Mesenchymal stem cell (in vitro differentiated cells and primary cell): ENCODE results near the gene FRYL.

Source experiments
- DNase-seq: peaks from one replicate; pipeline ENCODE4 v3.0.0-alpha.2; 2013
- H2AFZ ChIP-seq: one replicate; pipeline ENCODE4 v1.6.1; 2013; ENCODE audit warnings: low read depth, mild to moderate bottlenecking, control low read depth, inconsistent platforms, low read length, moderate library complexity
- H2AK5ac ChIP-seq: 2 replicates; pipeline ENCODE4 v1.6.1; 2013; ENCODE audit warnings: low read length, moderate library complexity, mild to moderate bottlenecking, inconsistent platforms; ENCODE audit not compliant: severe bottlenecking
- H2BK120ac ChIP-seq: one replicate; pipeline ENCODE4 v1.6.1; 2013; ENCODE audit warnings: low read depth, mild to moderate bottlenecking, inconsistent platforms, low read length, moderate library complexity
- H2BK12ac ChIP-seq, 2 experiments: one replicate each; pipeline ENCODE4 v1.6.1; 2013; ENCODE audit warnings: inconsistent platforms in 2 of 2, low read length in 2 of 2, mild to moderate bottlenecking in 2 of 2, moderate library complexity in 2 of 2, control low read depth in 1 of 2
- H2BK15ac ChIP-seq: one replicate; pipeline ENCODE4 v1.6.1; 2013; ENCODE audit warnings: mild to moderate bottlenecking, low read depth, inconsistent platforms; ENCODE audit not compliant: poor library complexity, severe bottlenecking
- H2BK5ac ChIP-seq: 2 replicates; pipeline ENCODE4 v1.6.1; 2013; ENCODE audit warnings: low read depth, mild to moderate bottlenecking, low read length, control low read depth, inconsistent platforms; ENCODE audit not compliant: poor library complexity, severe bottlenecking
- H3K14ac ChIP-seq, 2 experiments: one replicate each; pipeline ENCODE4 v1.6.1; 2013; ENCODE audit warnings: inconsistent platforms in 2 of 2, low read length in 2 of 2, control low read depth in 1 of 2, mild to moderate bottlenecking in 1 of 2, moderate library complexity in 1 of 2
- H3K18ac ChIP-seq, 2 experiments: one replicate each; pipeline ENCODE4 v1.6.1; 2013; ENCODE audit warnings: inconsistent platforms in 2 of 2, low read length in 2 of 2, control low read depth in 1 of 2, low read depth in 1 of 2, mild to moderate bottlenecking in 1 of 2
- H3K23ac ChIP-seq, 2 experiments: one replicate each; pipeline ENCODE4 v1.6.1; 2013; ENCODE audit warnings: inconsistent platforms in 2 of 2, low read length in 2 of 2, mild to moderate bottlenecking in 2 of 2, moderate library complexity in 2 of 2, control low read depth in 1 of 2
- H3K27ac ChIP-seq: 2 replicates; pipeline ENCODE4 v1.5.1; 2013; ENCODE audit warnings: mild to moderate bottlenecking, moderate library complexity, low read length, control low read depth, inconsistent platforms; ENCODE audit not compliant: poor library complexity, severe bottlenecking
- H3K27me3 ChIP-seq, 2 experiments: 2 replicates each; pipeline versions ENCODE4 v1.6.1 to v1.7.0; 2013; ENCODE audit warnings: low read length in 2 of 2, mild to moderate bottlenecking in 2 of 2, moderate library complexity in 2 of 2, control low read depth in 1 of 2, inconsistent platforms in 1 of 2; ENCODE audit not compliant: control insufficient read depth in 1 of 2, insufficient read depth in 1 of 2
- H3K36me3 ChIP-seq, 2 experiments: 2 replicates each; pipeline versions ENCODE4 v1.6.1 to v1.7.0; 2013; ENCODE audit warnings: low read length in 2 of 2, control low read depth in 1 of 2, inconsistent platforms in 1 of 2, low read depth in 1 of 2, mild to moderate bottlenecking in 1 of 2; ENCODE audit not compliant: insufficient read depth in 2 of 2, control insufficient read depth in 1 of 2
- H3K4ac ChIP-seq, 2 experiments: one replicate each; pipeline ENCODE4 v1.6.1; 2013; ENCODE audit warnings: inconsistent platforms in 2 of 2, low read length in 2 of 2, mild to moderate bottlenecking in 2 of 2, moderate library complexity in 2 of 2, control low read depth in 1 of 2, low read depth in 1 of 2
- H3K4me1 ChIP-seq: 2 replicates; pipeline ENCODE4 v1.6.1; 2013; ENCODE audit warnings: low read depth, low read length, control low read depth; ENCODE audit not compliant: control insufficient read depth, insufficient read depth
- H3K4me2 ChIP-seq: 2 replicates; pipeline ENCODE4 v1.6.1; 2013; ENCODE audit warnings: low read length, mild to moderate bottlenecking, inconsistent platforms; ENCODE audit not compliant: poor library complexity, severe bottlenecking
- H3K4me3 ChIP-seq, 2 experiments: 2 replicates each; pipeline versions ENCODE4 v1.5.1 to v1.7.0; 2013; ENCODE audit warnings: low read length in 2 of 2, mild to moderate bottlenecking in 2 of 2, control low read depth in 1 of 2, low read depth in 1 of 2; ENCODE audit not compliant: insufficient read depth in 1 of 2
- H3K79me1 ChIP-seq: replicated peaks from 2 replicates; pipeline ENCODE4 v1.6.1; 2013; ENCODE audit warnings: mild to moderate bottlenecking, control low read depth, low read length, inconsistent platforms; ENCODE audit not compliant: poor library complexity, severe bottlenecking
- H3K9ac ChIP-seq: 2 replicates; pipeline ENCODE4 v1.7.0; 2013; ENCODE audit warnings: mild to moderate bottlenecking, low read length, moderate library complexity
- H3K9me3 ChIP-seq: 2 replicates; pipeline ENCODE4 v1.7.0; 2013; ENCODE audit warnings: mild to moderate bottlenecking, low read length; ENCODE audit not compliant: control insufficient read depth
- H4K8ac ChIP-seq: one replicate; pipeline ENCODE4 v1.6.1; 2013; ENCODE audit warnings: inconsistent platforms, mild to moderate bottlenecking, low read length, moderate library complexity
- H4K91ac ChIP-seq: one replicate; pipeline ENCODE4 v1.6.1; 2013; ENCODE audit warnings: mild to moderate bottlenecking, low read length, inconsistent platforms
- WGBS: methylation state at CpG from one replicate; pipeline ENCODE4 v1.1.7; 2013; ENCODE audit warnings: mixed read lengths; 5-methylcytosine and 5-hydroxymethylcytosine counted together

Gene FRYL

GRCh38 chr4:48664938-48665337 is 115.1 kb downstream of the FRYL start:
- Histone ChIP-seq H2BK12ac (no peak overlapping the region), H3K27me3 (no peaks in the 10 kb centered on the region), H2BK15ac (no peak overlapping the region), H2BK5ac (no peak overlapping the region), H2AFZ (no peak overlapping the region), H2BK120ac (no peak overlapping the region), H4K8ac (no peak overlapping the region), H3K23ac (no peak overlapping the region), H3K4me1 (peaks cover 1% of the 10 kb centered on the region), H3K9me3 (no peaks in the 10 kb centered on the region), H2AK5ac (no peak overlapping the region), H3K27ac (no peak overlapping the region), H3K4me2 (no peak overlapping the region), H3K4ac (no peak overlapping the region), H3K9ac (no peak overlapping the region), H3K14ac (no peak overlapping the region), H3K36me3 (no peaks in the 10 kb centered on the region), H3K4me3 (no peak overlapping the region), H3K18ac (no peak overlapping the region), H3K79me1 (peaks cover 26% of the 10 kb centered on the region), H4K91ac (no peak overlapping the region)
- DNase-seq = no peak

- DNase-seq = no peak
- Histone ChIP-seq H3K36me3 (no peaks in the 10 kb centered on the region), H2BK12ac (no peak overlapping the region), H2AK5ac (no peak overlapping the region), H3K18ac (no peak overlapping the region), H3K23ac (no peak overlapping the region), H3K9me3 (no peaks in the 10 kb centered on the region), H3K27ac (no peak overlapping the region), H3K4me1 (peaks cover 1% of the 10 kb centered on the region), H3K14ac (no peak overlapping the region), H3K4me3 (no peak overlapping the region), H3K4ac (no peak overlapping the region), H2BK15ac (no peak overlapping the region), H3K27me3 (no peaks in the 10 kb centered on the region), H3K4me2 (no peak overlapping the region), H2AFZ (no peak overlapping the region), H2BK120ac (no peak overlapping the region), H2BK5ac (no peak overlapping the region), H3K79me1 (peaks cover 14% of the 10 kb centered on the region), H4K91ac (no peak overlapping the region), H3K9ac (no peak overlapping the region), H4K8ac (no peak overlapping the region)
- WGBS = 100% methylated on average over 1 of the region's 1 CpG
These were observed 118.7 kb downstream of the FRYL start for GRCh38 chr4:48661391-48661790.

DNA sequence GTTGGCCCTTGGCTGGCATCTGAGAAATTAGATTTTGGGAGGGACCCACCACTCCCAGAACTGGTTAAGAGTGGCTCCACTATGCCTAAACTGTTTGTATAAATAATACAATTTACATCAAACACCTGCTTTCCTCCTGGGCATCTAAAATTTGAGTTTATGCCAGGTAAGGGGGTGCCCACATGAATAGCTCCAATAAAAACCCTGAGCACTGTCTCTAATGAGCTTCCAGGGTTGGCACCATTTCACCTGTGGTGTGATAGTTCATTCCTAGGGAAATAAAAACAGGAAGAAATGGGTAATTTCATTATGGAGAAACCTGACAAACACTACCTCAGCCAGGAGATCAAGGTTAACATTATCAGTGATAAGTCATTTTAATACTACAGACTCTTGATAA is 119.7 kb downstream of the FRYL start:
- Histone ChIP-seq H2BK15ac (no peak overlapping the region), H2AFZ (no peak overlapping the region), H3K9ac (no peak overlapping the region)

DNA sequence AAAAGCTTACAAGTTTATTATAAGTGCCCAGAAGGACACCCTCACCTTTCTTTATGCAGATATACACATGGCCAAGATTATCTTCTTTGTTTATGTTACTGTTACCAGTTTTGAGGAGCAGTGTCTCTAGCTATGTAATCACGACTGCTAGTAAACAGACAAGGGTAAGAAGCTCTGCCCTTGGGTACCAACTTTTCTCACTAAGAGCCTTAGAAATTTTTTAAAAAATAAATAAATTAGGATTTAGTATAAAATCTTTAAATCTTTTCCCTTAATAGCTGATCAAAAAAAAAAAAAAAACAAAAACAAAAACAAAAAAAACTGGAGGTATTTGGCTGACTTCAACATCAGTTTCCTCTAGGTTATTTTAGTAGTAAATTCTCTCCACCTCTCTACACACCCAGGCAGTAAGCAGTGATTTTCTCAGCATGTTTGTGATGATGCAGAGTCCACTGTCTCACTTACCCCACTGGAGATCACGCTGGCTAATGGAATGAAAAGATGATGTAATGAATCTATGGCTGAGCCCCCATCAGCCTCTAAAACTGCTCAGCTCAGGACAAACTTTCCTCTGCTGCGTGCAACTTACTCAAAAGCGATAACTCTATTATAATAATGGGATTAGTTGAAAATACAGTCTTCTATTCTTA is 125.9 kb downstream of the FRYL start:
- Histone ChIP-seq H2BK12ac (no peak overlapping the region), H2AFZ (no peak overlapping the region), H2BK15ac (no peak overlapping the region), H2BK120ac (no peak overlapping the region), H3K27ac (no peak overlapping the region), H3K4me2 (no peak overlapping the region), H4K91ac (no peak overlapping the region), H3K9ac (peak overlapping the region; percentile 62), H3K14ac (no peak overlapping the region), H3K27me3 (no peaks in the 10 kb centered on the region), H3K9me3 (no peaks in the 10 kb centered on the region), H2AK5ac (no peak overlapping the region), H3K79me1 (peaks cover 13% of the 10 kb centered on the region), H3K36me3 (no peaks in the 10 kb centered on the region), H3K23ac (no peak overlapping the region), H3K18ac (no peak overlapping the region), H2BK5ac (no peak overlapping the region), H3K4ac (no peak overlapping the region), H3K4me1 (peaks cover 3% of the 10 kb centered on the region), H3K4me3 (peak overlapping the region in 1 of 2 experiments; percentile 54), H4K8ac (no peak overlapping the region)
- WGBS = no CpG with 5 or more reads among the region's 4 CpGs
- peak; percentile 37 for DNase-seq

More for the DNA sequence above, 119.7 kb downstream of the FRYL start:
- no peak overlapping the region for H3K4ac ChIP-seq
- H3K36me3 ChIP-seq = no peaks in the 10 kb centered on the region
- no peak overlapping the region for H2BK5ac ChIP-seq
- no peak overlapping the region for H3K4me3 ChIP-seq
- no peak overlapping the region for H2BK12ac ChIP-seq
- H3K4me1 ChIP-seq = no peaks in the 10 kb centered on the region
- no peak for DNase-seq
- no peak overlapping the region for H2BK120ac ChIP-seq
- no peak overlapping the region for H4K91ac ChIP-seq
- H3K27ac ChIP-seq = no peak overlapping the region
- no peak overlapping the region for H4K8ac ChIP-seq
- H3K79me1 ChIP-seq = peaks cover 14% of the 10 kb centered on the region
- no peak overlapping the region for H3K14ac ChIP-seq
- no peak overlapping the region for H3K18ac ChIP-seq
- H3K23ac ChIP-seq = no peak overlapping the region
- H2AK5ac ChIP-seq = no peak overlapping the region
- no peaks in the 10 kb centered on the region for H3K27me3 ChIP-seq
- H3K4me2 ChIP-seq = no peak overlapping the region
- H3K9me3 ChIP-seq = no peaks in the 10 kb centered on the region
